GM10266 (cell line): ENCODE results near the gene NXF2.
"Not testable (repeated sequence)": the region's sequence is repeated elsewhere in the genome, so short reads cannot be mapped to it uniquely, and the experiment has no call there.

ENCODE experiments used
- DNase-seq: peaks from one replicate; pipeline ENCODE4 v3.0.0; 2012; ENCODE audit errors: extremely low spot score
- TF ChIP-seq, protein P1 (sequence below): IDR thresholded peaks from 2 replicates; pipeline ENCODE4 v1.5.1; 2012; ENCODE audit warnings: mild to moderate bottlenecking, low read depth; ENCODE audit not compliant: control insufficient read depth, insufficient read depth; ENCODE audit errors: missing control alignments

Gene NXF2, protein sequence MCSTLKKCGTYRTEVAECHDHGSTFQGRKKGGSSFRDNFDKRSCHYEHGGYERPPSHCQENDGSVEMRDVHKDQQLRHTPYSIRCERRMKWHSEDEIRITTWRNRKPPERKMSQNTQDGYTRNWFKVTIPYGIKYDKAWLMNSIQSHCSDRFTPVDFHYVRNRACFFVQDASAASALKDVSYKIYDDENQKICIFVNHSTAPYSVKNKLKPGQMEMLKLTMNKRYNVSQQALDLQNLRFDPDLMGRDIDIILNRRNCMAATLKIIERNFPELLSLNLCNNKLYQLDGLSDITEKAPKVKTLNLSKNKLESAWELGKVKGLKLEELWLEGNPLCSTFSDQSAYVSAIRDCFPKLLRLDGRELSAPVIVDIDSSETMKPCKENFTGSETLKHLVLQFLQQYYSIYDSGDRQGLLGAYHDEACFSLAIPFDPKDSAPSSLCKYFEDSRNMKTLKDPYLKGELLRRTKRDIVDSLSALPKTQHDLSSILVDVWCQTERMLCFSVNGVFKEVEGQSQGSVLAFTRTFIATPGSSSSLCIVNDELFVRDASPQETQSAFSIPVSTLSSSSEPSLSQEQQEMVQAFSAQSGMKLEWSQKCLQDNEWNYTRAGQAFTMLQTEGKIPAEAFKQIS

DNA sequence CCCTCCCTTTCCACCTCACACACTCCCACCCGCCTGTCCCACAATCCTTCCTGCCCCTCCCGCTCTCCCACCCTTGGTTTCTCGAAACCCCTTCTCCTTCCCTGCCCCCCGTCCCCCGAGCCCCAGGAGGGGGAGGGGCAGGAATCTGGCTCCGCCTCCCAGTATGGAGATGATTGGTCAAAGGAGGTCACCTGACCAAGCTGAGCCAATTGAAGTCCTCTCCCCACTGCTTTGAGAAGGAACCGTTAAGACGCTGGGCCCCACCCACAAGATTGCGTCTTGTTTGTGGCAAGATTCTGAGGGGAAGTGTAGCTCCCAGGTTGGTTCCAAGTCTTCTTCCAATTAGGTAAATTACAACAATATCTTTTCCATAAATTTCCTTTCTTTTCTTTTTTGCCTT is at the start of gene NXF2:
TSS of gene NXF2 (plus strand) at position 275 of the 400 bp plus-strand sequence. CDS start 59,912 bp downstream, outside the sequence.
- DNase-seq, result not testable (repeated sequence)

DNA sequence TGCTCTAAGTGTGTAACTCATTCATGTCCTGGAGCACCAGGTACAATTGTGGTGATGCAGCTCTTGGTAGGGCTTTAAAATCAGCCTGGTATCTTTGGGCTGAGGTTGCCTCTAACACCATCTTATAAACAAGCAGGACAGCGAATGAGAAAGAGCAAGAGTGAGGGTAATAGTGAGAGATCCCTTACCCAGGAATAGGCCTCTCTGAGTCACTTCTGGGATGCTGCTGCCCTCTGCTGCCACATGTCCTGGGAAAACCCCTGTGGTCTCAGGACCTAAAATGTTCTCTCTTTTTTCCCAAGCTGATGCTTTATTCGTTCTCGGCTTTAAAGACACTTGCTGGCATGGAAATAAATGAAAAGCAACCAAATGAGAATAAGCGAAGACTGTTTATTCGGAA is 39.0 kb upstream of the NXF2 start:
- DNase-seq, result not testable (repeated sequence)

DNA sequence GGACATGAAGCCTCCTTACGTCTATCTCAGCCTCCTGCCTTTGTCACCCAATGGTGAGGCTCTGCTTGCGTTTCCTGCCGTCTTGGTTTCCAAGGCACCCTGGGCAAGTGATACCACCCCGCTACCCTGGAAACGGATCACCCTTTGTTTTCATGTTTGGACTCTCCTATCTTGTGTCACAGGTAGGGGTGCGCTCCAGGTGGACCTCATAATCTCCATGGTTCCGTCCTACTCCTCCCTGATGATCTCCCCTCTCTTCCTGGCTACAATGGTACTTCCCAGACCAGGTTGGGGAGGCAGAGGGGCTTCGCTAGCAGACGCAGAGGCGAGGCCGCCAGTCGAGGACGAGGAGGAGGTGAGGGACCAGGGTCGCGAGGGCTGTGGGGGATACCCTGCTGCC is 32.0 kb upstream of the NXF2 start, which contains the start of gene TCP11X1:
TSS of gene TCP11X1 (plus strand) at position 316 of the 400 bp plus-strand sequence.
- DNase-seq, result not testable (repeated sequence)

DNA sequence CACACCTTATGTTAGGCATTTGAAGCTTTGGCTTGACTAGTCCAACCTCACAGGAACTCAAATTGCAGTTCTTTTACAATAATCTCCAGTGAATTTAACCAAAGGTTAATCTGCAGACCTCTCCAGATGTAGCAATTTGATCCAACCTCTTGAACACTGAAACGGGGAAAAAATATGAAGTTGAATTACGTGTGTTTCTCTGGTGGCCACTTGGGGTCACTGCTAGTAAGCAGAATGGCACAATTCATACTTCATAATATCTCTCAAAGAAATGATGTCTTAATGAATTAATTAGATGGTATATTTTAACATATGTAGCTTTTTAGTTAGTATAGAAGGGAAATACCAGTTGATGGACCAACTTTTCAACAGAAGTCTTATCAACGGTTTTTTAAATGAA is 30.5 kb upstream of the NXF2 start:
- DNase-seq, result not testable (repeated sequence)

DNA sequence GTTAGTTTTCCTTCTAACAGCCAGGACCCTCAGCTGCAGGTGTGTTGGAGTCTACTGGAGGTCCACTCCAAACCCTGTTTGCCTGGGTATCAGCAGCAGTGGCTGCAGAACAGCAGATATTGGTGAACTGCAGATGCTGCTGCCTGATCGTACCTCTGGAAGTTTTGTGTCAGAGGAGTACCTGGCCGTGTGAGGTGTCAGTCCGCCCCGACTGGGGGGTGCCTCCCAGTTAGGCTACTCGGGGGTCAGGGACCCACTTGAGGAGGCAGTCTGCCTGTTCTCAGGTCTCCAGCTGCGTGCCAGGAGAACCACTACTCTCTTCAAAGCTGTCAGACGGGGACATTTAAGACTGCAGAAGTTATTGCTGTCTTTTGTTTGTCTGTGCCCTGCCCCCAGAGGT is 11.3 kb upstream of the NXF2 start:
- not testable (repeated sequence) for DNase-seq

DNA sequence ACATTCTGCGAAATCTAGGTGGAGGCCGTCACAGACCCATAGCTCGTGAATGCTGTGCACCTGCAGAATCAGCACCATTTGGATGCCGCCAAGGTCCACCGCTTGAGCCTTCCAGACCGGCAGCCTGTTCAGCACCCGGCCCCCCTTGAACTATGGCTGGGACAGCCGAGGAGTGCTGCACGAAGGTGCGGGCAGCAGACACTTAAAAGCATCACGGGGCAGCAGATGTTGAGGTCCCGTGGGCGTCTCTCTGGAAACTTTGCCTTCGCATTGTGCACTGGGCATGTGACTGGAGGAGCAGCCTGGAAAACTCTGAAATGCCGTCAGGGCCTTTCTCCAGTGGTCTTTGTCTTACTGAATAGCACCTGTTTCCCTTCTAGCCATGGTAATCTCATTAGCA is 6.7 kb upstream of the NXF2 start:
- not testable (repeated sequence) for DNase-seq

DNA sequence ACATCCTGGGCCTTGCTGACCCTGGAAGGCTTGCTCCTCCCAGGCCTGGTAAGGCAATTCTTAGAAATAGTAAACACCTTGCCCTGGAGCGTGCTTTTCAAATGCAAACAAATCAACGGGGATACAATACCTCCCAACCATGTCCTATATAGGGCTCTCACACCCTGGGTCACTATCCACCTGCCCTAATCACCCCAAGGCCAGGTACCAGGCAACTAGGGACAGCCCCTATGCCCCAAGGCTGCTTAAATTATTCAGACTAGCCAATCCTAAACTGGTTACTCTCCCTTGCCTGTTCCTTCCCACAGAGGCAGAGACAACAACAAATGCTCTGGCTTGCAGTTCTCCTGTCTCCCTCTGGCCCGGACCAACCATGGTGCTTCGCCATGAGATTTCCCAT is 25.3 kb downstream of the NXF2 start:
- DNase-seq, result not testable (repeated sequence)

DNA sequence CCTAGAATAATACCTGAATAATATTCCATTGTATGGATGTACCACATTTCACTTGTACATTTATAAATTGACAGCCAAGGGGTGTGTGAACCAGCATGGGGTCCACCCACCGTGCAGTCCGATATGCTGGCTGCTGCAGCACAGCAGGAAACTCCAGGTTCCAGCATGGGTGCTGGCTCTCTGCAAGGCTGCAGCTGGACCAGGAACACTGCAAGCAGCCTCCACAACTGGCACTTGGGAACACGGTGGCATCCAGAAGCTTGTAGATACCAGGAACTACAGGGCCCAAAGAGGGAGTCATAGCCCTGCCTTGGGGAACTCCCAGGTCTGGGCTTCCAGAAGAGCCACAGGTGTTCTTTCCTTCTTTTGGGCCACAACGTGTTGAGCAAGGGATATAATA is 91.2 kb downstream of the NXF2 start:
- TF ChIP-seq, protein P1, sequence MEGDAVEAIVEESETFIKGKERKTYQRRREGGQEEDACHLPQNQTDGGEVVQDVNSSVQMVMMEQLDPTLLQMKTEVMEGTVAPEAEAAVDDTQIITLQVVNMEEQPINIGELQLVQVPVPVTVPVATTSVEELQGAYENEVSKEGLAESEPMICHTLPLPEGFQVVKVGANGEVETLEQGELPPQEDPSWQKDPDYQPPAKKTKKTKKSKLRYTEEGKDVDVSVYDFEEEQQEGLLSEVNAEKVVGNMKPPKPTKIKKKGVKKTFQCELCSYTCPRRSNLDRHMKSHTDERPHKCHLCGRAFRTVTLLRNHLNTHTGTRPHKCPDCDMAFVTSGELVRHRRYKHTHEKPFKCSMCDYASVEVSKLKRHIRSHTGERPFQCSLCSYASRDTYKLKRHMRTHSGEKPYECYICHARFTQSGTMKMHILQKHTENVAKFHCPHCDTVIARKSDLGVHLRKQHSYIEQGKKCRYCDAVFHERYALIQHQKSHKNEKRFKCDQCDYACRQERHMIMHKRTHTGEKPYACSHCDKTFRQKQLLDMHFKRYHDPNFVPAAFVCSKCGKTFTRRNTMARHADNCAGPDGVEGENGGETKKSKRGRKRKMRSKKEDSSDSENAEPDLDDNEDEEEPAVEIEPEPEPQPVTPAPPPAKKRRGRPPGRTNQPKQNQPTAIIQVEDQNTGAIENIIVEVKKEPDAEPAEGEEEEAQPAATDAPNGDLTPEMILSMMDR, result no peak

DNA sequence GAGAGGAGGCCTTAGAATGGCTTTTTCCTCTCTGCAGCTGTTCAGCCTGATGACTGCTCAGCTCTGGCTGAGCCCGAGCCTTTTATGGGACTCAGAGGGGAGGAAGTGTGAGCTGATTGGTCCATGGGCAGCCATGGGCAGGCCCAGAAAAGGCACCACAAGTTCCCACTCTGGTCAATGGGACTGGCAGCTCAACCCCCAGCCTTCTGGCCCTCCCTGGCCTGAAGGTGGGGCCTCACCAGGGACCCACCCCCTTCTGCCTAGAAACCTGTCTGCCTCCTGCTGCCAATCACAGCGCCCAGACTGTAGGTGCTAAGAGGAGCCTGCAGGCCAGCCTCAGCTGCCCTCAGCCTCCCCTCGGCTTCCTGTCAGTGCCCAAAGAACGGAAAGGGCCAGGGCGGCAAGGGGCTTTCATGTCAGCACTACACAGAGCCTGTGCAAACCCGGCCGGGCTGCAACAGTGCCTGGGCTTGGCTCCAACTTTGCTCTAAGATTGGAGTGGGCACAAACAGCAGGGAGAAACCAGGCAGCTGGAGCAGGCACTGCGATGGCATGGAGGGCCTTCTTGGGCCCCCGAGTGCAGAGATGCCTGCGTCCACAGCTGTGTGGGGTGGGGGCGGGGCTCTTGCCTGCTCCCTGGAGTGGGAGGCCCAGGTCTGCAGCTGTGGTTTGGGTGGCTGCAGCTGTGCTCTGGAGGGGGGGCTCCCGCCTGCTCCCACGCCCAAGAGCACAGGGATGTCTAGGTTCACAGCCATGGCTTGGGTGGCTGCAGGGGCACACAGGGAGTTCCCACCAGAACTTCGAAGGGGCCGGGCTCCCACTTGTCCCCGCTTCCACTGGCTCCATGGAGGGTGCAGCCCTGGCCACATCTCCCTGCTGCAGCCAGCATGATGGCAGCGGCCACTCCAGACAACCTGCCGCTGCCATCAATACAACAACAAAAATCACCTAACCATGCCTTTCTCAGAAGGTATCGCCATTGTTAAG is 92.6 kb downstream of the NXF2 start:
- TF ChIP-seq, protein P1, result no peak
- DNase-seq, result no peak

More for the DNA sequence above, 91.2 kb downstream of the NXF2 start:
- no peak for DNase-seq

DNA sequence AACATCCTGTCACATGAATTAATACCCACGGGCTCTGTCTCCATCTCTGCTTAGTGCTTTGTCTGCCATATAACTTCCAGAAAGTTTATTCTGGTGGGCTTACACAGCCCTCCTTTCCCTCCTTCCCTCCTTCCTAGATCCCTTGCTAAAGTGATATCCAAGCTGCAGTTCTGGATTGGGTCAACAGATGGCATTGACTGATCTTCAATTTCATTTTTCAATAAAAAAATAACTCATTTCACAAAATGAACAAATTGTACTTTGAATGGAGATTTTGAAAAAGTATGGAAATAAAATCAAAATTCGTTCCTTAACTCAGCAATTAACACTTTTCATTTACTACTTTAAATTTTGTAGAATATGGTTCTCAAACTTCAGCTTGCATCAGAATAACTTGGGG is 94.9 kb downstream of the NXF2 start:
- DNase-seq, result no peak
- TF ChIP-seq, protein P1, result no peak

DNA sequence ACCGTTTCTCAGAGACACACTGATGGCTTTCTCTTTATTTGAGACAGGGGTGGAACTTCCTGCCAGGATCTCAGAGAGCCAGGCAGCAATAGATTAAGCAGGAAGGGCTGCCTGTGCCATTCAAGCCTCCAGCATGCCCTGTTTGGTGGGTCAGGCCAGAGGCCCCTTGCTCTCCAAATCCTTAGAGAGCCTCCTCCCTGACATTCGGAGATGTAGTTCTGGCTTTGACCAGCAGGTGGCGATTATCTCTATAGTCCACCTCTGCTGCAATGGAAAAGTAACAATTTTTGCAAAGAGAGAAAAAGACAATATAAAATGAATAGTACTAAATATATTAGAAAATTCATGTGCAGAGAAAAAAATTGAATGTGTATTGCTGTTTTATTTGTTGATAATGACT is 98.9 kb downstream of the NXF2 start:
- peak; percentile 15 for DNase-seq
- TF ChIP-seq, protein P1, result peak; percentile 49
